ENCODE data around the gene CBLB.

The CBLB gene

GRCh38 chr3:105866656-105867653 lies 1.9 kb downstream of the CBLB start:
- no peak for TF ChIP-seq CTCF (IDR thresholded peaks at IDR 0.05; ENCODE audit: low read depth, low read length, missing control alignments)
- no peak for DNase-seq (ENCODE audit: extremely low read depth, low read depth)
- peak overlapping the region; percentile 86 for H3K4me3 ChIP-seq (replicated peaks; ENCODE audit: low read depth, low read length)

GRCh38 chr3:105865867-105866350 lies 2.9 kb downstream of the CBLB start:
- H3K4me3 ChIP-seq (replicated peaks; ENCODE audit: low read depth, low read length): no peak overlapping the region; the same call in 1 of the 2 replicates
- DNase-seq (ENCODE audit: extremely low read depth, low read depth): no peak
- TF ChIP-seq CTCF (IDR thresholded peaks at IDR 0.05; ENCODE audit: low read depth, low read length, missing control alignments): no peak

- no peak overlapping the region for H3K4me3 ChIP-seq (replicated peaks; ENCODE audit: low read depth, low read length)
- no peak for TF ChIP-seq CTCF (IDR thresholded peaks at IDR 0.05; ENCODE audit: low read depth, low read length, missing control alignments)
- DNase-seq (ENCODE audit: extremely low read depth, low read depth): no peak
Measured at GRCh38 chr3:105865016-105865623, 3.7 kb downstream of the CBLB start.

GRCh38 chr3:105864212-105864611 lies 4.6 kb downstream of the CBLB start:
- no peak overlapping the region for H3K4me3 ChIP-seq (replicated peaks; ENCODE audit: low read depth, low read length)
- no peak for TF ChIP-seq CTCF (IDR thresholded peaks at IDR 0.05; ENCODE audit: low read depth, low read length, missing control alignments)
- no peak for DNase-seq (ENCODE audit: extremely low read depth, low read depth)

GRCh38 chr3:105863608-105864007 lies 5.2 kb downstream of the CBLB start:
- H3K4me3 ChIP-seq (replicated peaks; ENCODE audit: low read depth, low read length): no peak overlapping the region
- DNase-seq (ENCODE audit: extremely low read depth, low read depth): no peak
- TF ChIP-seq CTCF (IDR thresholded peaks at IDR 0.05; ENCODE audit: low read depth, low read length, missing control alignments): no peak

GRCh38 chr3:105862217-105862616 lies 6.6 kb downstream of the CBLB start:
- H3K4me3 ChIP-seq (replicated peaks; ENCODE audit: low read depth, low read length): no peak overlapping the region
- TF ChIP-seq CTCF (IDR thresholded peaks at IDR 0.05; ENCODE audit: low read depth, low read length, missing control alignments): no peak
- no peak for DNase-seq (ENCODE audit: extremely low read depth, low read depth)
